Measurements from ENCODE around the gene CD300LB. TPM values are rescaled to one million over a fixed set of nuclear protein-coding genes. Genes with fewer than 3 reads are reported as not detected.

Gene CD300LB
- total RNA-seq, 4 donors from 2014 or later = 0.41 TPM; not detected in 3

- Histone ChIP-seq H3K27ac (no peak overlapping the region), H3K4me1 (no peaks in the 10 kb centered on the region), H3K27me3 (no peaks in the 10 kb centered on the region), H3K9me3 (no peaks in the 10 kb centered on the region), H3K36me3 (no peaks in the 10 kb centered on the region), H3K4me3 (no peak overlapping the region)
- DNase-seq = no peak
- intact Hi-C loops (cut with DNase I; ENCODE audit: low total_unique reads) = no loop called here
- WGBS, 2 donors (ENCODE audit: low coverage in 1 of 2) = 86% methylated on average over 17 of the region's 17 CpGs; no CpG with 5 or more reads in 1 of the 2 donors
- in situ Hi-C loops (cut with MboI; ENCODE audit: low pct_ligation_motif_present in 1 of 4, low pct_unique_long_range_greater_than_20kb in 1 of 4, low sequenced_read_pairs in 3 of 4) = no loop called here
- no peak for TF ChIP-seq CTCF (IDR thresholded peaks at IDR 0.05)
- TF ChIP-seq POLR2AphosphoS5 (IDR thresholded peaks at IDR 0.05) = no peak
- TF ChIP-seq POLR2A (IDR thresholded peaks at IDR 0.05) = no peak
Measured at GRCh38 chr17:74542727-74543383, 11.6 kb upstream of the CD300LB start.

GRCh38 chr17:74542166-74542565, 10.9 kb upstream of the CD300LB start:
- intact Hi-C loops (cut with DNase I; ENCODE audit: low total_unique reads) = no loop called here
- Histone ChIP-seq H3K36me3 (no peaks in the 10 kb centered on the region), H3K4me1 (no peaks in the 10 kb centered on the region), H3K9me3 (no peaks in the 10 kb centered on the region), H3K27ac (no peak overlapping the region), H3K4me3 (no peak overlapping the region), H3K27me3 (no peaks in the 10 kb centered on the region)
- DNase-seq = no peak
- no peak for TF ChIP-seq POLR2A (IDR thresholded peaks at IDR 0.05)
- TF ChIP-seq EP300 (IDR thresholded peaks at IDR 0.05; ENCODE audit: low read depth) = no peak
- no peak for TF ChIP-seq CTCF (IDR thresholded peaks at IDR 0.05)
- no peak for TF ChIP-seq POLR2AphosphoS5 (IDR thresholded peaks at IDR 0.05)
- in situ Hi-C loops (cut with MboI; ENCODE audit: low pct_ligation_motif_present in 1 of 4, low pct_unique_long_range_greater_than_20kb in 1 of 4, low sequenced_read_pairs in 3 of 4) = no loop called here
- 80 to 81% methylated on average over 1 to 5 of the region's 5 CpGs for WGBS, 2 donors (ENCODE audit: low coverage in 1 of 2)

- no peaks in the 10 kb centered on the region for H3K4me1 ChIP-seq
- WGBS, 2 donors (ENCODE audit: low coverage in 1 of 2) = 74% methylated on average over 23 of the region's 23 CpGs; no CpG with 5 or more reads in 1 of the 2 donors
- in situ Hi-C loops (cut with MboI; ENCODE audit: low pct_ligation_motif_present in 1 of 4, low pct_unique_long_range_greater_than_20kb in 1 of 4, low sequenced_read_pairs in 3 of 4) = no loop called here
Measured at GRCh38 chr17:74541176-74542111, 10.2 kb upstream of the CD300LB start.

More at GRCh38 chr17:74541176-74542111, 10.2 kb upstream of the CD300LB start:
- intact Hi-C loops (cut with DNase I; ENCODE audit: low total_unique reads) = no loop called here
- Histone ChIP-seq H3K36me3 (no peaks in the 10 kb centered on the region), H3K4me3 (no peak overlapping the region), H3K27me3 (no peaks in the 10 kb centered on the region), H3K9me3 (no peaks in the 10 kb centered on the region), H3K27ac (no peak overlapping the region)
- DNase-seq = no peak
- TF ChIP-seq CTCF (IDR thresholded peaks at IDR 0.05) (no peak), EP300 (IDR thresholded peaks at IDR 0.05; ENCODE audit: low read depth) (no peak), POLR2AphosphoS5 (IDR thresholded peaks at IDR 0.05) (no peak), POLR2A (IDR thresholded peaks at IDR 0.05) (no peak)

All from transverse colon (tissue), 4 donors.